Retinal pigment epithelial cell (primary cell): ENCODE results near the gene MRPL1.

Experiments
- DNase-seq: peaks from one replicate; pipeline ENCODE4 v3.0.0-alpha.2; 2010; ENCODE audit warnings: low read depth
- H3K4me3 ChIP-seq: 2 replicates; pipeline ENCODE4 v1.5.1; 2011; ENCODE audit warnings: mild to moderate bottlenecking, low read length, control low read depth, moderate library complexity
- CTCF ChIP-seq: conservative IDR thresholded peaks from 2 replicates; pipeline ENCODE4 v1.5.1; 2011; ENCODE audit warnings: low read depth, low read length, control low read depth, inconsistent platforms

Gene MRPL1

GRCh38 chr4:77833126-77833724 lies 29.4 kb upstream of the MRPL1 start:
- DNase-seq: no peak
- H3K4me3 ChIP-seq: no peak overlapping the region
- TF ChIP-seq CTCF: no peak

GRCh38 chr4:77834403-77834802 lies 28.2 kb upstream of the MRPL1 start:
- H3K4me3 ChIP-seq: no peak overlapping the region
- TF ChIP-seq CTCF: no peak
- no peak for DNase-seq

GRCh38 chr4:77843628-77844027 lies 19.0 kb upstream of the MRPL1 start:
- H3K4me3 ChIP-seq: no peak overlapping the region
- TF ChIP-seq CTCF: no peak
- no peak for DNase-seq

- no peak overlapping the region for H3K4me3 ChIP-seq
- no peak for DNase-seq
- no peak for TF ChIP-seq CTCF
These were observed 18.3 kb upstream of the MRPL1 start for GRCh38 chr4:77844363-77844762.

GRCh38 chr4:77845400-77845799 lies 17.2 kb upstream of the MRPL1 start:
- no peak for TF ChIP-seq CTCF
- DNase-seq: no peak

GRCh38 chr4:77845929-77846328 lies 16.7 kb upstream of the MRPL1 start:
- no peak for DNase-seq
- H3K4me3 ChIP-seq: no peak overlapping the region
- TF ChIP-seq CTCF: no peak

More at GRCh38 chr4:77845400-77845799, 17.2 kb upstream of the MRPL1 start:
- H3K4me3 ChIP-seq: no peak overlapping the region

- H3K4me3 ChIP-seq: no peak overlapping the region
- no peak for DNase-seq
- TF ChIP-seq CTCF: no peak
These were observed 14.1 kb upstream of the MRPL1 start for GRCh38 chr4:77848508-77848907.
